DND-41 (cell line): ENCODE measurements around the gene APOC3.

Experiments used
- ATAC-seq: fragments of 200-7000 bp; cut with Tn5 transposase; 3 replicates; pipeline ENCODE4 v1.9.1; 2021; ENCODE audit warnings: low read depth; ENCODE audit not compliant: insufficient read depth
- DNase-seq: peaks from one replicate; pipeline ENCODE4 v3.0.0-alpha.2; 2020
- H2AFZ ChIP-seq: 2 replicates; pipeline ENCODE4 v1.6.0; 2012; ENCODE audit warnings: low read depth, low read length
- H3K27ac ChIP-seq: 2 replicates; pipeline ENCODE4 v1.5.1; 2012; ENCODE audit warnings: low read length, inconsistent platforms
- H3K27me3 ChIP-seq: fragments of 200-600 bp; sonication (generic); 2 replicates; pipeline ENCODE4 v1.6.0; 2012; ENCODE audit warnings: low read length, mild to moderate bottlenecking, inconsistent platforms; ENCODE audit not compliant: insufficient read depth, poor library complexity
- H3K36me3 ChIP-seq: 2 replicates; pipeline ENCODE4 v1.5.1; 2012; ENCODE audit warnings: low read length, inconsistent platforms; ENCODE audit not compliant: insufficient read depth
- H3K4me1 ChIP-seq: 2 replicates; pipeline ENCODE4 v1.5.1; 2012; ENCODE audit warnings: mild to moderate bottlenecking, low read length; ENCODE audit not compliant: insufficient read depth
- H3K4me2 ChIP-seq: 2 replicates; pipeline ENCODE4 v1.6.0; 2012; ENCODE audit warnings: mild to moderate bottlenecking, moderate library complexity, low read length, inconsistent platforms; ENCODE audit not compliant: insufficient read depth
- H3K4me3 ChIP-seq, 2 experiments: fragments of 200-600 bp in 1 of 2; shearing (Covaris generic) in 1 of 2; 2 replicates each; pipeline ENCODE4 v1.5.1; 2012 to 2016; ENCODE audit warnings: inconsistent platforms in 2 of 2, low read length in 2 of 2, mild to moderate bottlenecking in 2 of 2, low read depth in 1 of 2, moderate library complexity in 1 of 2
- H3K79me2 ChIP-seq: 2 replicates; pipeline ENCODE4 v1.6.0; 2012; ENCODE audit warnings: low read length, inconsistent platforms; ENCODE audit not compliant: insufficient read depth
- H3K9ac ChIP-seq: 2 replicates; pipeline ENCODE4 v1.6.0; 2012; ENCODE audit warnings: low read depth, mild to moderate bottlenecking, inconsistent platforms, low read length, moderate library complexity
- H3K9me3 ChIP-seq: 2 replicates; pipeline ENCODE4 v1.5.1; 2012; ENCODE audit warnings: low read length, moderate library complexity, mild to moderate bottlenecking, inconsistent platforms; ENCODE audit not compliant: insufficient read depth, severe bottlenecking
- H4K20me1 ChIP-seq: 2 replicates; pipeline ENCODE4 v1.6.0; 2012; ENCODE audit warnings: low read length; ENCODE audit not compliant: insufficient read depth
- EZH2 ChIP-seq: IDR thresholded peaks from 3 replicates; pipeline ENCODE4 v1.6.1; 2012; ENCODE audit warnings: borderline replicate concordance, low read depth, mild to moderate bottlenecking, moderate library complexity, low read length, inconsistent platforms; ENCODE audit not compliant: severe bottlenecking
- TF ChIP-seq, protein P1 (sequence below): IDR thresholded peaks from 2 replicates; pipeline ENCODE4 v1.5.1; 2012; ENCODE audit warnings: borderline replicate concordance, low read length, moderate library complexity, mild to moderate bottlenecking; ENCODE audit not compliant: poor library complexity, severe bottlenecking; ENCODE audit errors: extremely low read depth

The APOC3 gene

DNA sequence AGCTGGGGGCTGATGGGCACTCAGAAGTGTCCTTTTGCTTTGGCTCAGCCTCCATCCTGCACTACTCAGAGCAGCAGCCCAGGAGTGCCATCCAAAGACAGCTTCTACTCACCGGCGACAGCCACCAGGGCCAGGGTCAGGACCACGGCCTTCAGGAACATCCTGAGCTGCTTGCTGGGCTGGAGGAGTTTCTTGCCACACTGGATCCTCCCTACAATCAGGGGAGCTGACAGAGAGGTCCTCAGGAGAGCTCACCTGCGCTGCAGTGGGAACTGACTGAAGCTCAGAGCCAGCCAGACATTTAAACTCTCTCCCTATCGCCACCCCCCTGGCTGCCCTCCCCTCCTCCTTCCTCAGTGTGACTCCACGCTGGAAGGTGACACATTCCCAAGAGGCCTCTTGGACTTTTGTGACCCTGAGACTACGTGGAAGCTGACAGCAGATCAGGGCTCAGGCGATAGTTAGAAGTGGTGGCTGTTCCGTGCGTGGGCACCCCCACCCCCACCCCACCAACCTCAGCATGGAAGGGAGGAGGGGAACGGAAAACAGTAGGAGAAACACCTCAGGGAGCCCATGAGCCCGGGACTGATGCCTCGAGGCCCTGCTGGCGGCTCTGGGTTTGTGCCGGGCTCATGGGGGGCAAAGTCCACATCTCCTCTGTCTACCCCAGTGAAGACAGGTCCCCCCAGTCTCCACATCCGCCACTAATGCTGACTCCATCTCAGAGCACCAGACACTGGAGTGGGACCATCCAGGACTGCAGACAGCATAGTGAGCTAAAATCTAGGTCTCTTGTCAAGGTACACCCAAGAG lies 6.5 kb upstream of the APOC3 start, which contains the start of gene APOA4:
Gene APOA4, minus strand, starts transcription at position 274 of the 813 bp plus-strand sequence. Its CDS starts 113 bp downstream, at position 161.
- H3K4me2 ChIP-seq = no peak within 1 kb of the TSS
- no peaks in the 10 kb centered on the region for H4K20me1 ChIP-seq
- H3K79me2 ChIP-seq = no peaks in the 10 kb centered on the region
- no peak for TF ChIP-seq EZH2
- TF ChIP-seq, protein P1, sequence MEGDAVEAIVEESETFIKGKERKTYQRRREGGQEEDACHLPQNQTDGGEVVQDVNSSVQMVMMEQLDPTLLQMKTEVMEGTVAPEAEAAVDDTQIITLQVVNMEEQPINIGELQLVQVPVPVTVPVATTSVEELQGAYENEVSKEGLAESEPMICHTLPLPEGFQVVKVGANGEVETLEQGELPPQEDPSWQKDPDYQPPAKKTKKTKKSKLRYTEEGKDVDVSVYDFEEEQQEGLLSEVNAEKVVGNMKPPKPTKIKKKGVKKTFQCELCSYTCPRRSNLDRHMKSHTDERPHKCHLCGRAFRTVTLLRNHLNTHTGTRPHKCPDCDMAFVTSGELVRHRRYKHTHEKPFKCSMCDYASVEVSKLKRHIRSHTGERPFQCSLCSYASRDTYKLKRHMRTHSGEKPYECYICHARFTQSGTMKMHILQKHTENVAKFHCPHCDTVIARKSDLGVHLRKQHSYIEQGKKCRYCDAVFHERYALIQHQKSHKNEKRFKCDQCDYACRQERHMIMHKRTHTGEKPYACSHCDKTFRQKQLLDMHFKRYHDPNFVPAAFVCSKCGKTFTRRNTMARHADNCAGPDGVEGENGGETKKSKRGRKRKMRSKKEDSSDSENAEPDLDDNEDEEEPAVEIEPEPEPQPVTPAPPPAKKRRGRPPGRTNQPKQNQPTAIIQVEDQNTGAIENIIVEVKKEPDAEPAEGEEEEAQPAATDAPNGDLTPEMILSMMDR = no peak
- H2AFZ ChIP-seq = no peak within 1 kb of the TSS
- H3K27me3 ChIP-seq = no peaks in the 10 kb centered on the region
- ATAC-seq (no peak), DNase-seq (no peak)
- no peak within 1 kb of the TSS for H3K4me3 ChIP-seq
- H3K27ac ChIP-seq = no peak within 1 kb of the TSS
- no peaks in the 10 kb centered on the region for H3K36me3 ChIP-seq
- H3K9me3 ChIP-seq = no peaks in the 10 kb centered on the region
- H3K4me1 ChIP-seq = no peaks in the 10 kb centered on the region
- no peak within 1 kb of the TSS for H3K9ac ChIP-seq

DNA sequence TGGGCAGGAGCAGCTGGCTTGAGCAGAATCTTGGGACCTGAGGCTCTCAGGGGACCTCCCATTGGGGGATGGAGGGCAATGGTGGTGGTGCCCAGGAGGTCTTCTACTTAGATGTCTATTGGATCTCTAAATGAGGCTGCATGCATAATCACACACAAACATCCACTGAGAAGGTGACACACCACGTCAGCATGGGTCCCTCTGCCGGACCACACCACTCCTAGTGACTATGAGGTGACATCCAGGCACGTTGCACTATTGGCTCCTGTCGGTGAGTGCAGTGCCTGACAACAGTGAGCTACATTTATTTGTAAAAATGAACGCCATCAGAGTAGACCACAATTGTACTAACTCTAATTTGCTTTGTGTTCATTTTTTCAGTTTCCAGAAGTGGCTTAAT lies 4.3 kb upstream of the APOC3 start:
- Histone ChIP-seq H3K27me3 (no peaks in the 10 kb centered on the region), H3K4me3 (no peak overlapping the region), H3K36me3 (no peaks in the 10 kb centered on the region), H3K79me2 (no peaks in the 10 kb centered on the region), H3K9ac (no peak overlapping the region), H3K4me2 (no peak overlapping the region), H3K27ac (no peak overlapping the region), H3K9me3 (no peaks in the 10 kb centered on the region), H2AFZ (no peak overlapping the region), H4K20me1 (no peaks in the 10 kb centered on the region), H3K4me1 (no peaks in the 10 kb centered on the region)
- ATAC-seq = no peak
- TF ChIP-seq EZH2 = no peak
- TF ChIP-seq, protein P1 = no peak
- DNase-seq = no peak

DNA sequence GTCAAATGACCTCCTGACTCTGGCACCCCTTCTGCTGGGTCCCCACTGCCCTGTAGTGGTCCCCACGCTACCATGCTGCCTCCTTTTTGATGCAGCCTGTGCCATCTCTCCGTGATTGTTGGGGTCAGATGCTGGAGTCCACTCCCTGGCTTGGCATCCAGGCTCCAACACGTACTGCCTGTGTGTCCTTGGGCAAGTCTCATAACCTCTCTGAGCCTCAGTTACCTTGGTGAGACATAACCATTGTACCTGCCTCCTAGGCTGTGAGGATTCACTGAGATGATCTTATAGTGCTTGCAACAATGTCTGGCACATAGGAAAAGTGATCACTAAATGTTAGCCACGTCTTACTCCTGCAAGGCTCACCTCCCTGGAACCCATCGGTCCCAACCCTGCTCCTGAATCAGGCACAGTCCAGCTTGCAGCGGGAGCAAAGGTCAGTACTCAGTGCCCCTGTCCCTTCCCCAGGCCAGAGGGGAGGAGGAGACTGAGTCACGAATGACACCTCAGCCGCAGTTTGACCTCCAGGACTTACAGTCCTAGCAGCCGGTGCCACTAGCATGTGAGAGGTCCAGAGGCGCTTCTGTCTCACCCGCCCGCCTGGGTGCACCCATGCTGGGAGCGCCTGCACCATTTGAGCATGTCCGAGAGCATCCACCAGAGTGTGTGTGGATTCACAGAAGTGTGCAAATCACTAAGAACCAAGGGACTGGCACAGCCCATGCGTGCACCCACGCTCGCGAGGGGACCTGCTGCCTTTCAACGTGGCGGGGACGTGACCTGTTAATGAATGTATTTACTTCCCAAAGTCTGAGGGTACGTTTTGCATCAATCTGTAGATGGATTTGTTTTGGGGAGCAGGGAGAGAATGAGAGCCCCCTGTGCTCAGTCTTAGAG lies 3.6 kb upstream of the APOC3 start:
- Histone ChIP-seq H3K9me3 (no peaks in the 10 kb centered on the region), H3K4me2 (no peak overlapping the region), H3K27ac (no peak overlapping the region), H4K20me1 (no peaks in the 10 kb centered on the region), H2AFZ (no peak overlapping the region), H3K4me3 (no peak overlapping the region), H3K9ac (no peak overlapping the region), H3K4me1 (no peaks in the 10 kb centered on the region), H3K27me3 (no peaks in the 10 kb centered on the region), H3K79me2 (no peaks in the 10 kb centered on the region), H3K36me3 (no peaks in the 10 kb centered on the region)
- ATAC-seq = no peak
- TF ChIP-seq EZH2 = no peak
- TF ChIP-seq, protein P1 = no peak
- DNase-seq = no peak
